Heart right ventricle (tissue), 16 donors: ENCODE results near the gene COX7A2. TPM values are rescaled to one million over a fixed set of nuclear protein-coding genes. Genes with fewer than 3 reads are reported as not detected.
A peak's percentile ranks its signal among the peaks of the same experiment; 100 is the strongest.

Experiments used
- ATAC-seq, 8 donors: fragments of 200-7000 bp; cut with Tn5 transposase; one replicate each; pipeline ENCODE4 v1.9.1; 2020; ENCODE audit warnings: mild to moderate bottlenecking in 8 of 8, moderate library complexity in 8 of 8, moderate number of reproducible peaks in 1 of 8
- DNase-seq, 2 donors: peaks; one replicate each; pipeline ENCODE4 v3.0.0-alpha.2; 2020
- H3K27ac ChIP-seq, 10 donors: fragments of 200-600 bp; sonication (generic) in 2 of 10; one replicate each; pipeline versions ENCODE4 v1.5.0 to v1.8.0; 2020 to 2022; ENCODE audit warnings: mild to moderate bottlenecking in 3 of 10
- H3K27me3 ChIP-seq, 7 donors: fragments of 200-600 bp; one replicate each; pipeline ENCODE4 v1.8.0; 2021 to 2022; ENCODE audit warnings: mild to moderate bottlenecking in 2 of 7
- H3K36me3 ChIP-seq, 9 donors: fragments of 200-600 bp; sonication (generic) in 1 of 9; one replicate each; pipeline versions ENCODE4 v1.5.0 to v1.8.0; 2020 to 2022; ENCODE audit warnings: mild to moderate bottlenecking in 2 of 9
- H3K4me1 ChIP-seq, 9 donors: fragments of 200-600 bp; sonication (generic) in 1 of 9; one replicate each; pipeline versions ENCODE4 v1.5.0 to v1.8.0; 2020 to 2022; ENCODE audit warnings: mild to moderate bottlenecking in 4 of 9
- H3K4me3 ChIP-seq, 10 donors: fragments of 200-600 bp; sonication (generic) in 2 of 10; one replicate each; pipeline versions ENCODE4 v1.5.0 to v1.8.0; 2020 to 2022; ENCODE audit warnings: mild to moderate bottlenecking in 7 of 10, moderate library complexity in 2 of 10
- H3K9me3 ChIP-seq, 11 donors: fragments of 200-600 bp in 10 of 11; sonication (generic) in 2 of 11; one replicate each; pipeline versions ENCODE4 v1.5.0 to v1.8.0; 2013 to 2022; ENCODE audit warnings: mild to moderate bottlenecking in 2 of 11, control low read depth in 1 of 11, moderate library complexity in 1 of 11
- WGBS, 2 donors: extraction: QIAGEN DNeasy Blood & Tissue Kit; methylation state at CpG; one replicate each; pipeline ENCODE4 v1.1.7; 2013; ENCODE audit warnings: inconsistent platforms in 1 of 2; 5-methylcytosine and 5-hydroxymethylcytosine counted together
- intact Hi-C, 10 donors: fragments of 100-400 bp; cut with DNase I; formaldehyde crosslinking; loops; one replicate each; pipeline versions ENCODE4 v1.11.1 to v1.14.2; 2022
- polyA plus RNA-seq, 2 donors: library from polyadenylated mRNA; stranded (reverse); fragments of 200-250 nt; gene quantifications; one replicate each; pipeline ENCODE4 v1.2.3, GENCODE V29; 2013
- total RNA-seq, 10 donors: library from RNA; stranded (reverse); fragmentation: NEBNext Ultra II Directional in 3 of 10; extraction: Animal tissue kit (Norgen Biotek cat#: 25700) in 3 of 10; gene quantifications; one replicate each; pipeline versions ENCODE4 v1.2.1 to v1.2.4, GENCODE V29; 2021 to 2023
- TF ChIP-seq, protein P1 (sequence below), 9 donors: fragments of 200-600 bp; sonication (generic) in 2 of 9; IDR thresholded peaks; one replicate each; pipeline versions ENCODE4 v1.5.0 to v1.8.0; 2021 to 2022; ENCODE audit warnings: antibody characterized with exemption in 9 of 9, mild to moderate bottlenecking in 5 of 9, moderate library complexity in 1 of 9
- donor health status: Arrhythmogenic right ventricular cardiomyopathy.
- donor health status: ischemic (EF 13 %, LVEDD 7.1; RV severe dilation, severe dysfunction).
- donor health status: healthy with polysubstance abuse.
- donor health status: DM: no; HTN: yes; CAD: no.
- donor health status: DM: no; HTN: no; CAD: no.
- donor health status: ischemic (EF 25% LVEDD 6.9; RV normal size, moderate dysfunction).
- donor health status: ischemic (EF 25% LVEDD 5.7; RV mildly dilated, moderate dysfunction).
- donor health status: healthy.
- donor health status: DM: yes; HTN: yes; CAD: no.
- donor health status: Ischemic cardiomyopathy.
- donor health status: ischemic (EF 35%, LVEDD 5.7; RV mildly dilated, moderate dysfunction).
- donor health status: nonischemic (EF 11% LVEDD 7.7; RV severe dilation, severe dysfunction).
- donor health status: DM: yes; HTN: yes; CAD: no.
- donor health status: PGD.
- donor health status: ischemic (EF 29% LVEDD 5.4; RV normal size, mild dysfunction).
- donor health status: nonischemic (EF 23%, LVEDD 6.1; RV moderate dilation, normal function).

COX7A2 gene
- total and polyA plus RNA-seq, 12 donors = 661 to 1,205 (median 1,086) TPM

DNA sequence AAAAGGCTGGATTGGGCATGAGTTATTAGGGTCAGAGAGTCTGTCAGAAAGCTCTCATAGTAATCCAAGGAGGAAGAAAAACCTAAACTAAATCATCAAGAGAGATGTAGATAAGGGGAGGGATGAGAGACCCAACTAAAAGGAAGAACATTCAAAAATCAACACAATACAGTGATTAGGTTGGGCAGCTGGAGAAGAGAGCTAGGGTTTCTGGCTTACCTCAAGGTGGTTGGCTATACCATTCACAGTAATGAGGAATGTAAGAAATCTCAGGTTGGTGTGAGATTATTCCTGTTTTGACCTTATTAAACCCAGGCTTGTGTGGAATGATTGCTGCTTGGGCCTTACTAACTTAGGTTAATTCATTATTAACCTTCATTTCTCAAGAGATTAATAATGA is 6.2 kb upstream of the COX7A2 start:
- intact Hi-C loops = no loop called here
- Histone ChIP-seq H3K27ac (no peak overlapping the region), H3K36me3 (peaks cover 0 to 31% (median 0%) of the 10 kb centered on the region in 9 donors), H3K4me1 (peaks cover 0 to 2% (median 0%) of the 10 kb centered on the region in 9 donors), H3K4me3 (no peak overlapping the region), H3K27me3 (no peaks in the 10 kb centered on the region), H3K9me3 (no peaks in the 10 kb centered on the region)
- TF ChIP-seq, protein P1, sequence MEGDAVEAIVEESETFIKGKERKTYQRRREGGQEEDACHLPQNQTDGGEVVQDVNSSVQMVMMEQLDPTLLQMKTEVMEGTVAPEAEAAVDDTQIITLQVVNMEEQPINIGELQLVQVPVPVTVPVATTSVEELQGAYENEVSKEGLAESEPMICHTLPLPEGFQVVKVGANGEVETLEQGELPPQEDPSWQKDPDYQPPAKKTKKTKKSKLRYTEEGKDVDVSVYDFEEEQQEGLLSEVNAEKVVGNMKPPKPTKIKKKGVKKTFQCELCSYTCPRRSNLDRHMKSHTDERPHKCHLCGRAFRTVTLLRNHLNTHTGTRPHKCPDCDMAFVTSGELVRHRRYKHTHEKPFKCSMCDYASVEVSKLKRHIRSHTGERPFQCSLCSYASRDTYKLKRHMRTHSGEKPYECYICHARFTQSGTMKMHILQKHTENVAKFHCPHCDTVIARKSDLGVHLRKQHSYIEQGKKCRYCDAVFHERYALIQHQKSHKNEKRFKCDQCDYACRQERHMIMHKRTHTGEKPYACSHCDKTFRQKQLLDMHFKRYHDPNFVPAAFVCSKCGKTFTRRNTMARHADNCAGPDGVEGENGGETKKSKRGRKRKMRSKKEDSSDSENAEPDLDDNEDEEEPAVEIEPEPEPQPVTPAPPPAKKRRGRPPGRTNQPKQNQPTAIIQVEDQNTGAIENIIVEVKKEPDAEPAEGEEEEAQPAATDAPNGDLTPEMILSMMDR (IDR thresholded peaks at IDR 0.05) = no peak
- ATAC-seq (no peak), DNase-seq (no peak)

DNA sequence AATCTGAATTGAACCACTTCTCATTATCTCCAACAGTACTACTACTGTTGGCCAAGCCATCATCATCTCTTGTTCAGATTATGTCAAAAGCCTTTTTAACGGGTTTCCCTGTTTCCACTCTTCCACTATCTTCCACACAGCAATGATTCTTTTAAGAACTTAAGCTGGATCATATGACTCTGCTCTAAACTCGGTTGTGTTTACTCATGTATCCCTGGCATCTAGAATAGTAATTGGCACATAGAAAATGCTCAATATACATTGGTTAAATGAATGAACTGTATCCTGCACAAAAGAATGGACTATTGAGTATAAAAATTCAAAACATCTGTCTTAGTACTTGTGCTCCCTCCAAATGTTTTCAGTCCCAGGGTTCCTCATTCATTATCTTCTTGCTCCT is 2.8 kb upstream of the COX7A2 start:
- DNase-seq (no peak), ATAC-seq (no peak)
- H3K9me3 ChIP-seq = no peaks in the 10 kb centered on the region
- H3K27me3 ChIP-seq = no peaks in the 10 kb centered on the region
- no peak overlapping the region for H3K27ac ChIP-seq
- TF ChIP-seq, protein P1 (IDR thresholded peaks at IDR 0.05) = no peak
- intact Hi-C loops = no loop called here
- peaks cover 0 to 26% (median 21%) of the 10 kb centered on the region in 9 donors for H3K4me1 ChIP-seq
- WGBS, 2 donors = 34 to 51% methylated on average over 2 of the region's 2 CpGs
- no peak overlapping the region for H3K4me3 ChIP-seq
- H3K36me3 ChIP-seq = peaks cover 0 to 8% (median 0%) of the 10 kb centered on the region in 9 donors

DNA sequence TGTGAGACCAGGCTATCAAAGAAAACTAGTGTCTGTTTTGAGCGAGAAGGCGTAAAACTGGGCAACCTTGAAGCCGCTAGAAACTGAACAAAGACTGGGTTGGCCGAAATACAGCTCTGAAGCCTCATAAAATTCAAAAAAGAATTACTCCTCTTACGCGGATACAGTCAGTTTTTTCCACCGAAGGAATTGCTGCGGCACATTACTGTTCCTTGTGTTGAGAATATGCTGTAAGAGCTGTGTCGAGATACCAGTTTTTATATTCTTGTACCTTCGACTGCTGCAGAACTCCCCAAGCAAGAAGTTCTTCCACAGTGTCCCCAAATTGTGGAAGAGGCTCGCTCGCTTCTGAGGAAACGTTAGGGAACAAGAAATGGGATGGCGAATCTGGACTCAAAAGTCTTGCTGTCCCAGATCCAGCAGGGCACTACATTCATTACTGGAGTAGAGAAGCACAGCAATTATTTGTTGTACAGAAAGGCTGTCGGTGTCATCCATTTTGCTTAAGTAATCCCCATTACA is 523 bp upstream of the COX7A2 start:
- 26 to 27% methylated on average over 15 of the region's 15 CpGs for WGBS, 2 donors
- no peaks in the 10 kb centered on the region for H3K27me3 ChIP-seq
- DNase-seq = no peak
- TF ChIP-seq, protein P1 (IDR thresholded peaks at IDR 0.05) = no peak
- H3K4me1 ChIP-seq = peaks cover 0 to 35% (median 31%) of the 10 kb centered on the region in 9 donors
- peaks cover 0 to 31% (median 9%) of the 10 kb centered on the region in 9 donors for H3K36me3 ChIP-seq
- H3K9me3 ChIP-seq = no peaks in the 10 kb centered on the region
- intact Hi-C loops = no loop called here
- H3K27ac ChIP-seq = peak overlapping the region; percentile 72 to 95 (median 90)
- peak overlapping the region; percentile 53 to 82 (median 75) for H3K4me3 ChIP-seq
- peak in 7 of 8 donors; percentile 6 to 26 (median 18) for ATAC-seq

DNA sequence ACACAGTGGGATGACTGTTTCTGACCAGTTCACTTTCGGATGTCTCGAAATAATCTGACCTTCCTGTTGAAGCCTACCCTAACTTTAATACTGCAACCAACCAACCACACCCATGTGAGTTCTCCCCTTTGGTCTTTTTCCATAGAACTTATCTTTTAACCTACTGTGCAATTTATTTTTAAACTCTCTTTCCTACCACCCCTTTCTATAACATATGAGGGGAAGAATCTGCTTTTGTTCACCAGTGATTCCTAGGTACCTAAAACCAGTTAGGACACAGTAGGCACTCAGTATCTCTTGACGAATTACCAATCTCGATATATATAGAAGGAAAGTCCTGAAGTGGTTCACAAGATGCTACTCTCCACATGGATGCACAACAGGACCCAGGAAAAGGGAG is 7.0 kb downstream of the COX7A2 start:
- WGBS, 2 donors = 85 to 86% methylated on average over 4 of the region's 4 CpGs
- DNase-seq (no peak), ATAC-seq (no peak)
- intact Hi-C loops = no loop called here
- H3K36me3 ChIP-seq = peaks cover 0 to 62% (median 23%) of the 10 kb centered on the region in 9 donors
- no peaks in the 10 kb centered on the region for H3K27me3 ChIP-seq
- no peak overlapping the region for H3K27ac ChIP-seq
- no peaks in the 10 kb centered on the region for H3K9me3 ChIP-seq
- H3K4me3 ChIP-seq = no peak overlapping the region
- peaks cover 0 to 37% (median 18%) of the 10 kb centered on the region in 9 donors for H3K4me1 ChIP-seq
- TF ChIP-seq, protein P1 (IDR thresholded peaks at IDR 0.05) = no peak
